Measurements from ENCODE around the gene CLIC1. TPM values are rescaled to one million over a fixed set of nuclear protein-coding genes. Genes with fewer than 3 reads are reported as not detected.

CLIC1 gene
- total RNA-seq, 2 donors from 2014 or later: 468 to 581 TPM

DNA sequence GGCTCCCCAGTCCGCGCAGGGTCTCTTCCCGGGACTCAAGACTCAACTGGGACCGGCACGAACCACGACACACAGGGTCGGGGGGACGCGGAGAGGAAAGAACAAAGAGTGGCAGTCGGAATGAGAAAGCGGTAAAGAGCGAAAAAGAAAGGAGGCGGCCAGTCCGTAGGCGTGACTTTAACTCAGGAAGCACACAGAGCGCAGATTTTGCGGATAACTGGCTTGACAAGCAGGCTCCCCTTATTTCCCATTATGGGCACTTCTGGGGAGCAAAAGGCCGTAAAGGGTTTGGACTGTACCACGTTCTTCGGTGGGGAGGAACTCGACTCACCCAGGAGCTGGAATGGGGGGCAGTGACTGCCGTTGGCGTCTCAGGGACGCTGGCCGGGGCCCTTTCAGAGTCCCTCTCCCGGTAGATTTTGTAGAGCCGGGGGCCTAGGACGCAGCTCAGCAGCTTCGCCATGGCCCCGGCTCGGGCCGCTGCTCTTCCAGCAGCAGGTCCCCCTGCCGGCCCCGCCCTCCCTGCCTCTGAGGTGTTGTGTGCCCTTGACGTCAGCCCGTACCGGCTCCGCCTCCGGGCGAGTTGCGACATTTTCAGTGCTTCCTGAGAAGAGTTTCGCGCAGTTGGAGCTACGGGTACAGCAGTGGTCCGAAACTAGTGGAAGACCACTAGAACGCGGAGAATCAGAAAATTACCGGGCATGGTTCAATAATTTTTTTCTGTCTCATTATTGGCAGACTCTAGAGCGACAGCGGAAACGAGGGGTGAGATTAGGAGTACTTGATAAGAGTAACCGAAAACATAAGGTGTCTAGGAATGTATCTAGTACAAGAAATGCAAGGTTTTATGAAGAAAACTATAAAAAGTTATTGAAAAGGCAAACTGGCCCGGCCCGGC, 33.3 kb downstream of the CLIC1 start, which contains the start of gene ABHD16A:
Gene ABHD16A, minus strand, starts transcription at position 506 of the 898 bp plus-strand sequence. Its CDS starts 43 bp downstream, at position 463.
- peak within 1 kb of the TSS; percentile 95 for H3K27ac Mint-ChIP-seq
- no peaks in the 10 kb centered on the region for H3K27me3 Mint-ChIP-seq
- H3K4me1 Mint-ChIP-seq (ENCODE audit: low read depth in 2 of 2): peaks cover 23% of the 10 kb centered on the region in 2 donors
- peaks cover 9% of the 10 kb centered on the region for H3K36me3 Mint-ChIP-seq
- DNase-seq (ENCODE audit: low spot score) (peak; percentile 98), ATAC-seq (peak; percentile 97 to 98)
- no peaks in the 10 kb centered on the region for H3K9me3 Mint-ChIP-seq
- H3K4me3 Mint-ChIP-seq: peak within 1 kb of the TSS; percentile 99

- Mint-ChIP-seq H3K27me3 (no peaks in the 10 kb centered on the region), H3K27ac (peak overlapping the region; percentile 95), H3K36me3 (peaks cover 14% of the 10 kb centered on the region), H3K4me1 (ENCODE audit: low read depth in 2 of 2) (peaks cover 29 to 30% of the 10 kb centered on the region in 2 donors), H3K4me3 (peak overlapping the region; percentile 99), H3K9me3 (no peaks in the 10 kb centered on the region)
- ATAC-seq (peak in 1 of 2 donors; percentile 24), DNase-seq (ENCODE audit: low spot score) (no peak)
Observed at GRCh38 chr6:31702405-31702818, 33.9 kb downstream of the CLIC1 start.

DNA sequence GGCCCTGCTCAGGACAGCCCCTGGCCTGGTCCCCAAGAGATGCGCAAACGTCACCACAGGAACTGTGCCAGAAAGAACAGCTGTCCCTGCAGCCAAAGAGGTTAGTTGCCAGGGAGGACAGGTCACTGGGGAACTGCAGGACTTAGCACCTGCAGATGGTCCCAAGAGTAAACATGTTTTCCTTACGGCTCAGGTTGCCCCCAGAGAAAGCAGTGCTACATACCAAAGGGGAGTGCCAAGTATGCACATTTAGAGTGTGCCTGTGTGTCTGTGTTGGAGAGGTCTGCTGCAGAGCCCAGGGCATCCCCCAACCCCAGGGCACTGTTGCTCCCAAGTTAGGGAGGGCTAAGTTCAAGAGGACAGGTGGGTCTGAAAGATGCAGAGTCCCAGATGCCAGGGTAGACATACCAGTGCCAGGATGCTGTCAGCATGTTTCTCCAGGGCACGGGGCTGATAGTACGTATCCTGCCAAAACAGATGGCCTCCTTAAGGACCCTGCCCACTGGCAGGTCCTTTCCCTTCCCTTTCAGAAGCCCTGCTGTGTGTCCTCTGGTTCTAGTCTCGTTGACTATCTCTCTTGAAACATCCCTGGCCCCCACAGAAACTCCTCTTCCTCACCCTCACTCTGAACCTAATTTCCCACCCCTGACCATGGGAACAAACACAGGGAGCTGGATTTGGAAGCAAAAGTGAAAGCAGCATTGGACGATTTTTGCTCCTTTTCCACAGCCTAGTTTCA, 34.5 kb downstream of the CLIC1 start:
- ATAC-seq (no peak), DNase-seq (ENCODE audit: low spot score) (no peak)
- Mint-ChIP-seq H3K36me3 (peaks cover 17% of the 10 kb centered on the region), H3K4me1 (ENCODE audit: low read depth in 2 of 2) (peaks cover 32 to 33% of the 10 kb centered on the region in 2 donors), H3K27ac (peak overlapping the region; percentile 95), H3K9me3 (no peaks in the 10 kb centered on the region), H3K4me3 (peak overlapping the region; percentile 99), H3K27me3 (no peaks in the 10 kb centered on the region)

DNA sequence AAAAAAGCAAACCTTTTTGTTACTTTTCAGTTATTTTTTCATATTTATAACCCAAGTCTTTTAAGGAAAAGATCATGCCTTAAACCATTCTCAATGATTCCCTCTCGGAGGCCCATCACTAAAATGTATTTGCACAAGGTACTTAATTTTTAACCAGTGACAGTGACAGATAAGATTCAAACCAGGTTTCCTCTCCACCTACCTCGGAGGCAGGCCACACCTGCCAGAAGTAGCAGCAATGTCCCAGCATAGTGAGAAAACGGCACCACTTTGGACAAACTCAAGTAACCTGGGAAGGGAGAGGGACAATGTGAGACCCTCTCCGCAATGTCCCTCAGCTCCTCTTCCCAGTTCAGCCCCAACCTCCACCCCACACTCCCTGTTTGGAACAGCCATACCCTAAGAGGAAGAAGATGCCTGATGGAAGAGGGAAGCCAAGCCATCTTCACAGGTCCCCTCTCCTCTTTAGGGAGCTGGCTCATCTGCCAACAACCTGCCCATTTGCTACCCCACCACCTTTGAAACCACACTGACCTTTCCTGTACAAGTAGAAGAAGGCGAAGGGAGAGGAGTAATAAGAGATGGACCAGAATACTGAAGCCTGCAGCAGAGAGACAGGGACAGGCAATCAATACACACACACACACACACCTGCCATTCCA, 35.5 kb downstream of the CLIC1 start:
- Mint-ChIP-seq H3K4me1 (ENCODE audit: low read depth in 2 of 2) (peaks cover 32 to 33% of the 10 kb centered on the region in 2 donors), H3K4me3 (peak overlapping the region; percentile 99), H3K9me3 (no peaks in the 10 kb centered on the region), H3K27ac (peak overlapping the region; percentile 95), H3K36me3 (peaks cover 17% of the 10 kb centered on the region), H3K27me3 (no peaks in the 10 kb centered on the region)
- ATAC-seq (no peak), DNase-seq (ENCODE audit: low spot score) (no peak)

- DNase-seq (ENCODE audit: low spot score) (no peak), ATAC-seq (peak in 1 of 2 donors; percentile 36)
- no peaks in the 10 kb centered on the region for H3K27me3 Mint-ChIP-seq
- H3K9me3 Mint-ChIP-seq: no peaks in the 10 kb centered on the region
- H3K27ac Mint-ChIP-seq: peak overlapping the region; percentile 39 to 66
- peaks cover 14% of the 10 kb centered on the region for H3K36me3 Mint-ChIP-seq
- peak overlapping the region; percentile 4 for H3K4me3 Mint-ChIP-seq
- H3K4me1 Mint-ChIP-seq (ENCODE audit: low read depth in 2 of 2): peaks cover 26 to 28% of the 10 kb centered on the region in 2 donors
Observed at GRCh38 chr6:31697555-31697954, 38.8 kb downstream of the CLIC1 start.

DNA sequence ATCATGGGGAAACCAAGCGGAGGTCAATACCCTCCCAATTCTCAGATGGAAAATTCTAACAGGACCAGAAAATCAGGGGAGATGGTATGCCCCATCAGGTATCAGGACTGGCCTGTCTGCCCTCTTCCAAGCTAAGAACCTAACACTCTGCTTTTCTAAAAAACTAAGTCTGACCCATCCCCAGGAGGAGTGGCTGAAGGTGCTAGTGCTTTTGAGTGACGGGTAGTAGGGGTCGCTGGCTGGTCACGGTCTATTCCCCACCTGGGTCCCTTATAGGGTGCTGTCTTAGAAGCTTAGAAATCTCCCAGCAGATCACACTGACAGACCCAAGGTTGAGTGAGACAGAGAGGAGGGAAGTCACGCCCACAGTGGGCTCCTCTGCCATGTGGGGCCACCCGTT, 42.8 kb downstream of the CLIC1 start:
- Mint-ChIP-seq H3K36me3 (peaks cover 8% of the 10 kb centered on the region), H3K4me1 (ENCODE audit: low read depth in 2 of 2) (peaks cover 11 to 16% of the 10 kb centered on the region in 2 donors), H3K27me3 (no peaks in the 10 kb centered on the region), H3K9me3 (no peaks in the 10 kb centered on the region), H3K4me3 (no peak overlapping the region), H3K27ac (no peak overlapping the region)
- ATAC-seq: no peak
- no peak for DNase-seq (ENCODE audit: low spot score)

DNA sequence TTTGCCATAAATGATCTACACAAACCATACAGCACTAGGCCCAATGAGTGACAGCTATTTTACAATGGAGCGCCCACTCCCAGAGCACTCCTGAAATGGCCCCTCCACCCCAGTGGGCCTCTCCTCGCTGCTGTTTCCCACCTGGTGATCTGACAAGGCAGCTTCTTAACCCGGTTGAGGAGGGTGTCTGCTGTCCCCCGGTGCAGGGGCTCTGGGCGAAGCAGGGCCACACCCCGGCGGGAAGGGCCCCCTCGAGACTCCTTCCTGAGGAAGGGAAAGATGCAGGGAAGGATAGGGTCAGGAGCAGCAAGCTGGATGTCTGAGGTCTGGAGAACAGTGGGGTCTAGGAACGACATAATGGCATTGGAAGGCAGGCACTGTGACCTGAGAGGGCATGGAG, 43.4 kb downstream of the CLIC1 start:
- ATAC-seq (no peak), DNase-seq (ENCODE audit: low spot score) (no peak)
- H3K9me3 Mint-ChIP-seq: no peaks in the 10 kb centered on the region
- H3K4me1 Mint-ChIP-seq (ENCODE audit: low read depth in 2 of 2): peaks cover 8 to 13% of the 10 kb centered on the region in 2 donors
- no peaks in the 10 kb centered on the region for H3K27me3 Mint-ChIP-seq
- no peak overlapping the region for H3K4me3 Mint-ChIP-seq
- no peak overlapping the region for H3K27ac Mint-ChIP-seq
- H3K36me3 Mint-ChIP-seq: peaks cover 7% of the 10 kb centered on the region

DNA sequence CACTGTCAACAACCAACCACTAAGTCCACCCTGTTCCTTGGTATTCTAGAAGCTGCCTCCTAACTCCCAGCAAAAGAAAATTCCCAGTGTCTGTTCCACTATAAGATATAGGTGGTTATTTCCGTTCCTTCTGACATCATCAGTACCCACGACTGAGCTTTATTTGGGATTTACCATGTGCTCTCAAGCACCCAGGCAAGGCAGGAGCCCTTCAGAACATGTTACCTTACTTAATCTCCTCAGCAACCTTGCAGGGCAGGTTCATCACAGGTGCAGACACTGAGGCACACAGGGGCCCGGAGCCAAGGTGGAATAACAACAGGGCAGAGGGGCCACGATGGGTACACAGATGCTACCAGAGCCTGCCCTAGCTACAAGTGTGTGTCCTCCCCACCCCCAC, 44.0 kb downstream of the CLIC1 start:
- no peak overlapping the region for H3K4me3 Mint-ChIP-seq
- ATAC-seq: no peak
- DNase-seq (ENCODE audit: low spot score): no peak
- H3K27me3 Mint-ChIP-seq: no peaks in the 10 kb centered on the region
- H3K27ac Mint-ChIP-seq: no peak overlapping the region
- H3K4me1 Mint-ChIP-seq (ENCODE audit: low read depth in 2 of 2): peaks cover 3 to 8% of the 10 kb centered on the region in 2 donors
- no peaks in the 10 kb centered on the region for H3K9me3 Mint-ChIP-seq
- peaks cover 2% of the 10 kb centered on the region for H3K36me3 Mint-ChIP-seq

GRCh38 chr6:31691564-31692108, 44.7 kb downstream of the CLIC1 start:
- no peak overlapping the region for H3K4me3 Mint-ChIP-seq
- H3K27me3 Mint-ChIP-seq: no peaks in the 10 kb centered on the region
- DNase-seq (ENCODE audit: low spot score) (no peak), ATAC-seq (no peak)
- no peaks in the 10 kb centered on the region for H3K36me3 Mint-ChIP-seq
- H3K4me1 Mint-ChIP-seq (ENCODE audit: low read depth in 2 of 2): peaks cover 0 to 6% of the 10 kb centered on the region in 2 donors
- H3K27ac Mint-ChIP-seq: no peak overlapping the region
- no peaks in the 10 kb centered on the region for H3K9me3 Mint-ChIP-seq

- H3K27me3 Mint-ChIP-seq: no peaks in the 10 kb centered on the region
- peaks cover 0 to 6% of the 10 kb centered on the region in 2 donors for H3K4me1 Mint-ChIP-seq (ENCODE audit: low read depth in 2 of 2)
- H3K9me3 Mint-ChIP-seq: no peaks in the 10 kb centered on the region
- no peak overlapping the region for H3K4me3 Mint-ChIP-seq
- DNase-seq (ENCODE audit: low spot score) (no peak), ATAC-seq (no peak)
- peaks cover 4% of the 10 kb centered on the region for H3K36me3 Mint-ChIP-seq
- H3K27ac Mint-ChIP-seq: no peak overlapping the region
Observed at GRCh38 chr6:31691078-31691463, 45.3 kb downstream of the CLIC1 start.

DNA sequence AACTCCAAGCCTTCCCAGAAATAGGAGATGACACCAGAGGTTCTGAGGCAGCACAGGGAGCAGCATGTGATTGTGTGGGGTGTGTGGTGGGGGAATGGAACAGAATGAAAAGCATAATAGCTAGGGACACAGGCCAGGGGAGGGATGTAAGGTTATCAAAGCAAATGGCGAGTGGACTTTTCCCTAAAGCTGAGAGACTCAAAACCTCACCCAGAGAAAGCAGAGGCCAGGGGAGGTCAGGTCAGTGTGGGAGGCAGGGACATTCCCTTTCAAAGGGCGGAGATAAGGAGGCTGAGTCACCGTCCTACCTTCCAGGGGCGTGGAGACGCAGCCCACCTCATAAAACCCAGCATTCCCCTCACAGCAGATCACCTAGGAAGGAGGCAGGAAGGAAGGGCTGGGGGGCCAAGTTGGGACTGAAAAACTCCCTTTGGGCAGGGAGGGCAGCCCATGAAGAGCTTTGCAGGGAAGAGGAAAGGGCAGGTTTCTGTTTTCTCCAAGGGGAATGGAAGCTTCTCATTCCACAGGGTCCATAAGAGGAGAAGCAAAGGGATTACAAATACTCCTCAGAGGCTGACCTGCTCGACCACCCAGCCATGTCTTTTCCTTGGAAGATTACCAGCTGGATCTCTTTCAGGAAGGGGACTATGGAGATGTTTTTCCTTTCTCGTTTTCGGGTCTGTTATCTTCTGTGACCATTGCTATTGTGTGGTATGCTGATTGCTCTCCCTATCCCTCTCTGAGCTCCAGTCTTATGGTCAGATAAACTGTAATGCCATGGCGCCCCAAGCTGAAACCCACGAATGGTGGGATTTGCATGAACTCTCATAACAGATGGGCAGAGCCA, 45.9 kb downstream of the CLIC1 start:
- Mint-ChIP-seq H3K4me3 (no peak overlapping the region), H3K27ac (peak overlapping the region in 1 of 2 donors; percentile 57), H3K36me3 (peaks cover 5% of the 10 kb centered on the region), H3K9me3 (no peaks in the 10 kb centered on the region), H3K27me3 (no peaks in the 10 kb centered on the region), H3K4me1 (ENCODE audit: low read depth in 2 of 2) (peaks cover 0 to 6% of the 10 kb centered on the region in 2 donors)
- DNase-seq (ENCODE audit: low spot score) (no peak), ATAC-seq (no peak)

DNA sequence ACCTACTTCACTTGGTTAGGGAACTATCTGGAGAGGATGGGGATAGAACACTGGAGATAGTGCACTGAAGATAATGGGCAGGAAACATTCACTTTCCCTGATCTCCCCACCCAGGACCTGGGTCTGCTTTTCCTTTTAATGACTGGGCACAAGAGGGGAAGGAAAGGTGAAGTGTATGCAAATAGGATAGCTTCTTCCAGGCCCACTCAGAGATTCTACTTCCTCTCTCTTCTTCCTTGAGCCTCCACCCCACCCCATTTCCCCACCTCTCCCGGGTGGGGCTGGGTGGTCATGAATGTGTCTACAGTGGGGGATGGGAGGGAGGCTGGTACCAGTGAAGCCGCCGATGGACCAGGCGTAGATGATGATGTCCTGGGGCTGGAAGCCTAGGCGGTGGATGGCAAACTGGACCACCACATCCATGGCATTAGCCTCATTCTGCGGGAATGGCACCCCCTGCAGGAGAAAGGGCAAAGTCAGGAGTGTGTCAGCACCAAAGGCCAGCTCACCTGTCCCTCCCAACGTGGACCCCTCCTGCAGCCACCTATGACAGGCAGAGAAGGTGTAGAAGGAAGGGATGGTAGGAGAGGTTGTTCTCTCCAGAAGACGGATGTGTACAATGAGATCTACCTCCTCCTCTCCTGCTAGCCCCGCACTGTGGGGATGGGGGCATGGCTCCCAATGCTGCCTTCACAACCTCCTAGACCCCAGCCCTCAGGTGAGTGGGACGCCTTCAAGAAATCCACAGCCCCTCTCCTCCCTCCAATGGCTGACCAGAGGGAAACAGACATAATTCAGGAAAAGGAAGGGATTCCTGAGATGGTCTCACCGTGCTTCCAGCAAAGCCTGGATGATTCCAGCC, 46.9 kb downstream of the CLIC1 start:
- H3K36me3 Mint-ChIP-seq: peaks cover 5% of the 10 kb centered on the region
- no peaks in the 10 kb centered on the region for H3K9me3 Mint-ChIP-seq
- ATAC-seq (peak in 1 of 2 donors; percentile 6), DNase-seq (ENCODE audit: low spot score) (peak; percentile 58)
- no peak overlapping the region for H3K4me3 Mint-ChIP-seq
- peak overlapping the region in 1 of 2 donors; percentile 57 for H3K27ac Mint-ChIP-seq
- peaks cover 0 to 6% of the 10 kb centered on the region in 2 donors for H3K4me1 Mint-ChIP-seq (ENCODE audit: low read depth in 2 of 2)
- H3K27me3 Mint-ChIP-seq: no peaks in the 10 kb centered on the region

Measured in natural killer cell treated with Interleukin-12 subunit alpha and Interleukin-12 subunit beta and Interleukin-15 and Interleukin-18, amount 100 ng/mL, for 72 hours (primary cell).